ENCODE results near the gene RBMXL2. TPM values are rescaled to one million over a fixed set of nuclear protein-coding genes. Genes with fewer than 3 reads are reported as not detected.

RBMXL2 gene
- total and polyA plus RNA-seq, 7 donors = 0.03 TPM; not detected in 6

DNA sequence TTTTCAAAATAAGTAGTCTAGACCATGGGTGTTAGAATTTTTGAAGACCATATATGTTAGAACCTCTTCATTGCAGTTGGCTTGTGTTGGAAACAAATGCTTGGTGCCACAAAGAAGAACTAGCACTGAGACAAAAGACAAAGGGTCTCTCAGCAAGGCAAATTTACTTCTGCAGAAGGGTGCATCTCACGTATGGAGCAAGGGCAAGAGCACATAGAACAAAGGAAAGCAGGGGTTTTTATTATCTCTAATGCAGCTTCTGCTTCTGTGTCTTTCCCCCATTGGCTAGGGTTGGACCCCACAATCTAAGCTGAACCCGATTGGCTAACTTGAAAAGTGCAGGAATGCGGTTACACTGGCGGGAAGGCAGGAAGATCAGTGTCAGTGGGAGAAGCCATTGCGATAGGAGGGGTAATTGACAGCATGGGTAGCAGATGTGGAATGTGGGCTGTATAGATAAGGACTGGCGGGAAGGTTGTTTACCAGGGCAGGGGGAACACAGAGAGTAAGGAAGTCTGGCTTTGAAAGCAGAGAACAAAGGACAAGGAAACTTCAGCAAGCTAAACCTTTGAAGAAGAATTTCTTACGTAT is 9.2 kb upstream of the RBMXL2 start:
- H3K4me1 ChIP-seq = no peaks in the 10 kb centered on the region
- no peak for DNase-seq
- H3K36me3 ChIP-seq = no peaks in the 10 kb centered on the region
- no peak overlapping the region for H3K27ac ChIP-seq
- intact Hi-C loops (cut with DNase I) = no loop called here
- WGBS, 2 donors = 66 to 74% methylated on average over 7 of the region's 7 CpGs
- TF ChIP-seq, protein P1, sequence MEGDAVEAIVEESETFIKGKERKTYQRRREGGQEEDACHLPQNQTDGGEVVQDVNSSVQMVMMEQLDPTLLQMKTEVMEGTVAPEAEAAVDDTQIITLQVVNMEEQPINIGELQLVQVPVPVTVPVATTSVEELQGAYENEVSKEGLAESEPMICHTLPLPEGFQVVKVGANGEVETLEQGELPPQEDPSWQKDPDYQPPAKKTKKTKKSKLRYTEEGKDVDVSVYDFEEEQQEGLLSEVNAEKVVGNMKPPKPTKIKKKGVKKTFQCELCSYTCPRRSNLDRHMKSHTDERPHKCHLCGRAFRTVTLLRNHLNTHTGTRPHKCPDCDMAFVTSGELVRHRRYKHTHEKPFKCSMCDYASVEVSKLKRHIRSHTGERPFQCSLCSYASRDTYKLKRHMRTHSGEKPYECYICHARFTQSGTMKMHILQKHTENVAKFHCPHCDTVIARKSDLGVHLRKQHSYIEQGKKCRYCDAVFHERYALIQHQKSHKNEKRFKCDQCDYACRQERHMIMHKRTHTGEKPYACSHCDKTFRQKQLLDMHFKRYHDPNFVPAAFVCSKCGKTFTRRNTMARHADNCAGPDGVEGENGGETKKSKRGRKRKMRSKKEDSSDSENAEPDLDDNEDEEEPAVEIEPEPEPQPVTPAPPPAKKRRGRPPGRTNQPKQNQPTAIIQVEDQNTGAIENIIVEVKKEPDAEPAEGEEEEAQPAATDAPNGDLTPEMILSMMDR (IDR thresholded peaks at IDR 0.05) = no peak
- no peak for TF ChIP-seq POLR2A (IDR thresholded peaks at IDR 0.05)
- TF ChIP-seq EP300 (IDR thresholded peaks at IDR 0.05) = no peak
- no peak for TF ChIP-seq POLR2AphosphoS5 (IDR thresholded peaks at IDR 0.05)
- no peaks in the 10 kb centered on the region for H3K27me3 ChIP-seq
- H3K4me3 ChIP-seq = no peak overlapping the region
- peaks cover 0 to 5% (median 0%) of the 10 kb centered on the region in 4 donors for H3K9me3 ChIP-seq

DNA sequence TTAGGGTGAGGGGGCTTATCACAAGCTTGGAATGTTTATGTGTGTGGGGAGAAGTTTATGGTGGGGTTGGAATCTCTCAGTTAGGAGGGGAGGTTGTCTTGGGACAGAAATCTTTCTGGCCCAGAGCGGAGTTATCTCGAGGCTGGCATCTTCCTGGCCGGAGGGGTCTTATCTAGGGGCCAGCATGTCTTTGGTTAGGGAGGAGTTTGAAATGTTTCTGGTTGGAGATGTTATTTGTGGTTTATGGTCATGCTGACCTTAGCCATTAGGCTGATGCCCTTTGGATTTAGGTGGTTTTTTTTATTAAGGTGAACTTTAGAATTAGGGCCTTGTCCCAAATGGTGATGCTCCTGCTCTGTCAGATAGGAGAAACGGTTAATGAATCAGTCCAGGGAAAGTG is 7.9 kb upstream of the RBMXL2 start:
- TF ChIP-seq, protein P1 (IDR thresholded peaks at IDR 0.05) = no peak
- TF ChIP-seq POLR2AphosphoS5 (IDR thresholded peaks at IDR 0.05) (no peak), POLR2A (IDR thresholded peaks at IDR 0.05) (no peak), EP300 (IDR thresholded peaks at IDR 0.05) (no peak)
- intact Hi-C loops (cut with DNase I) = no loop called here
- peaks cover 0 to 5% (median 0%) of the 10 kb centered on the region in 4 donors for H3K9me3 ChIP-seq
- H3K4me1 ChIP-seq = no peaks in the 10 kb centered on the region
- no peak overlapping the region for H3K4me3 ChIP-seq
- 78 to 83% methylated on average over 4 of the region's 4 CpGs for WGBS, 2 donors
- DNase-seq = no peak
- no peaks in the 10 kb centered on the region for H3K27me3 ChIP-seq
- no peaks in the 10 kb centered on the region for H3K36me3 ChIP-seq
- H3K27ac ChIP-seq = no peak overlapping the region

DNA sequence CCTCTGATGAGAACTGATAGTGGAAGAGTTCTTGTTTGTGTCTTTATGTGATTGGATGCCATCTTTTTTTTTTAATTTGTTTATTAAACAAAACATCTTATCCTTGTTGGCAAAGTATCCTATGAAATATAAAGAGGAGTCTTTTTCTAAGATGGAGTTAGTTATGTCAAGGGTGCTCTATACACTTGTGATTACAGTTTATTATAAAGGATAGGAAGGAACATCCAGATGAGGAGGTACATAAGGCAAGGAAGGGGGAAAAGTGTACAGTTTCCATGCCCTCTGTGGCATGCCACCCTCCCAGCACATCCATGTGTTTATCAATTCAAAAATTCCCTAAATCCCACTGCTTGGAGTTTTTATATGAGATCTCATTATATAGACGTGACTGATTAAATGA is 7.4 kb upstream of the RBMXL2 start:
- Histone ChIP-seq H3K27ac (no peak overlapping the region), H3K27me3 (no peaks in the 10 kb centered on the region), H3K9me3 (peaks cover 0 to 5% (median 0%) of the 10 kb centered on the region in 4 donors), H3K36me3 (no peaks in the 10 kb centered on the region), H3K4me3 (no peak overlapping the region), H3K4me1 (no peaks in the 10 kb centered on the region)
- intact Hi-C loops (cut with DNase I) = no loop called here
- DNase-seq = no peak
- TF ChIP-seq POLR2AphosphoS5 (IDR thresholded peaks at IDR 0.05) (no peak), EP300 (IDR thresholded peaks at IDR 0.05) (no peak)
- TF ChIP-seq, protein P1 (IDR thresholded peaks at IDR 0.05) = no peak
- WGBS, 2 donors = 62 to 87% methylated on average over 1 of the region's 1 CpG

DNA sequence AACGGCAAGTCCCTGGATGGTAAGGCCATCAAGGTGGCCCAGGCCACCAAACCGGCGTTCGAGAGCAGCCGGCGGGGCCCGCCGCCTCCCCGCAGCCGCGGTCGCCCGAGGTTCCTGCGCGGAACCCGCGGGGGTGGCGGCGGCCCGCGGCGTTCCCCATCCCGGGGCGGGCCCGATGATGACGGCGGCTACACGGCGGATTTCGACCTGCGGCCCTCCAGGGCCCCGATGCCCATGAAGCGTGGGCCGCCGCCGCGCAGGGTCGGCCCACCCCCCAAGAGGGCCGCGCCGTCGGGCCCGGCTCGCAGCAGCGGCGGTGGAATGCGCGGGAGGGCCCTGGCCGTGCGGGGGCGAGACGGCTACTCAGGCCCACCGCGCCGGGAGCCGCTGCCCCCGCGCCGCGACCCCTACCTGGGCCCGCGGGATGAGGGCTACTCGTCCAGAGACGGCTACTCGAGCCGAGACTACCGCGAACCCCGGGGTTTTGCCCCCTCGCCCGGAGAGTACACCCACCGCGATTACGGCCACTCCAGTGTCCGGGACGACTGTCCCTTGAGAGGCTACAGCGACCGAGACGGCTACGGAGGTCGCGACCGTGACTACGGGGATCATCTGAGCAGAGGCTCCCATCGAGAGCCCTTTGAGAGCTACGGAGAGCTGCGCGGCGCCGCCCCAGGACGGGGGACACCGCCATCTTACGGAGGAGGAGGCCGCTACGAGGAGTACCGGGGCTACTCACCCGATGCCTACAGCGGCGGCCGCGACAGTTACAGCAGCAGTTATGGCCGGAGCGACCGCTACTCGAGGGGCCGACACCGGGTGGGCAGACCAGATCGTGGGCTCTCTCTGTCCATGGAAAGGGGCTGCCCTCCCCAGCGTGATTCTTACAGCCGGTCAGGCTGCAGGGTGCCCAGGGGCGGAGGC is 792 bp downstream of the RBMXL2 start:
- no peak overlapping the region for H3K27ac ChIP-seq

More for the DNA sequence above, 792 bp downstream of the RBMXL2 start:
- DNase-seq = no peak
- TF ChIP-seq POLR2A (IDR thresholded peaks at IDR 0.05) (no peak), POLR2AphosphoS5 (IDR thresholded peaks at IDR 0.05) (no peak), EP300 (IDR thresholded peaks at IDR 0.05) (no peak)
- TF ChIP-seq, protein P1 (IDR thresholded peaks at IDR 0.05) = no peak
- Histone ChIP-seq H3K4me1 (no peaks in the 10 kb centered on the region), H3K4me3 (no peak overlapping the region), H3K27me3 (no peaks in the 10 kb centered on the region), H3K36me3 (no peaks in the 10 kb centered on the region), H3K9me3 (no peaks in the 10 kb centered on the region)
- 82 to 93% methylated on average over 111 of the region's 111 CpGs for WGBS, 2 donors
- intact Hi-C loops (cut with DNase I) = loop anchor here (10.0 kb wide), 1 partner anchor 605 kb away; no protein-coding TSS in a partner anchor

All from sigmoid colon (tissue), 7 donors.